Neural cell (in vitro differentiated cells): ENCODE measurements around the gene POP5. TPM values are rescaled to one million over a fixed set of nuclear protein-coding genes. Genes with fewer than 3 reads are reported as not detected.

Experiments
- H2AFZ ChIP-seq: fragments of 200-600, 300-800 bp; sonication (generic), shearing (Covaris generic); 2 replicates; pipeline ENCODE4 v1.6.0; 2014; ENCODE audit warnings: low read depth, mild to moderate bottlenecking, antibody characterized with exemption, low read length, moderate library complexity
- H3F3A ChIP-seq: fragments of 200-600 bp; shearing (Covaris generic); 2 replicates; pipeline ENCODE4 v1.6.1; 2016; ENCODE audit warnings: mild to moderate bottlenecking, moderate library complexity, mixed read lengths, antibody characterized with exemption, low read length; ENCODE audit not compliant: insufficient read depth, poor library complexity, severe bottlenecking
- H3K27ac ChIP-seq: fragments of 200-600, 300-800 bp; sonication (generic), shearing (Covaris generic); 2 replicates; pipeline ENCODE4 v1.5.1; 2014; ENCODE audit warnings: mild to moderate bottlenecking, low read length, moderate library complexity
- H3K27me3 ChIP-seq: fragments of 300-800, 200-600 bp; sonication (generic), shearing (Covaris generic); 2 replicates; pipeline ENCODE4 v1.6.0; 2014; ENCODE audit warnings: mild to moderate bottlenecking, low read depth, low read length, moderate library complexity; ENCODE audit not compliant: insufficient read depth
- H3K36me3 ChIP-seq: fragments of 300-800, 200-600 bp; sonication (generic), shearing (Covaris generic); 2 replicates; pipeline ENCODE4 v1.5.1; 2014; ENCODE audit warnings: mild to moderate bottlenecking, antibody characterized with exemption, low read length, moderate library complexity; ENCODE audit not compliant: insufficient read depth
- H3K4me2 ChIP-seq: fragments of 300-800, 200-600 bp; sonication (generic), shearing (Covaris generic); 2 replicates; pipeline ENCODE4 v1.6.0; 2014; ENCODE audit warnings: mild to moderate bottlenecking, low read length
- H3K4me3 ChIP-seq: fragments of 300-800, 200-600 bp; sonication (generic), shearing (Covaris generic); 2 replicates; pipeline ENCODE4 v1.5.1; 2014; ENCODE audit warnings: mild to moderate bottlenecking, low read length, moderate library complexity
- H3K79me2 ChIP-seq: fragments of 200-600 bp; shearing (Covaris generic); replicated peaks from 2 replicates; pipeline ENCODE4 v1.6.0; 2014; ENCODE audit warnings: mild to moderate bottlenecking, low read length, moderate library complexity; ENCODE audit not compliant: insufficient read depth
- H3K9ac ChIP-seq: fragments of 300-800, 200-600 bp; sonication (generic), shearing (Covaris generic); 2 replicates; pipeline ENCODE4 v1.6.1; 2016; ENCODE audit warnings: mild to moderate bottlenecking, low read length, mixed read lengths
- H3K9me2 ChIP-seq: fragments of 200-600 bp; shearing (Covaris generic); 2 replicates; pipeline ENCODE4 v1.6.1; 2016; ENCODE audit warnings: mild to moderate bottlenecking, low read length, mixed read lengths; ENCODE audit not compliant: insufficient read depth
- H3K9me3 ChIP-seq: fragments of 200-600, 300-800 bp; sonication (generic), shearing (Covaris generic); 2 replicates; pipeline ENCODE4 v1.6.1; 2016; ENCODE audit warnings: mild to moderate bottlenecking, mixed run types, low read length, moderate library complexity, mixed read lengths
- H4K20me1 ChIP-seq: fragments of 200-600 bp; shearing (Covaris generic); 2 replicates; pipeline ENCODE4 v1.6.1; 2016; ENCODE audit warnings: mild to moderate bottlenecking, mixed run types; ENCODE audit not compliant: insufficient read depth
- EP300 ChIP-seq: fragments of 450-650 bp; conservative IDR thresholded peaks from 2 replicates; pipeline ENCODE4 v1.6.1; 2014; ENCODE audit warnings: antibody characterized with exemption, mild to moderate bottlenecking, moderate library complexity; ENCODE audit not compliant: poor library complexity, severe bottlenecking
- EZH2 ChIP-seq: fragments of 200-600, 300-800 bp; shearing (Covaris generic), sonication (generic); IDR thresholded peaks from 2 replicates; pipeline ENCODE4 v1.6.1; 2014; ENCODE audit warnings: antibody characterized with exemption, low read length, borderline replicate concordance, mild to moderate bottlenecking; ENCODE audit not compliant: insufficient read depth, poor library complexity, severe bottlenecking
- MXI1 ChIP-seq: fragments of 450-650 bp; conservative IDR thresholded peaks from 2 replicates; pipeline ENCODE4 v1.6.1; 2014; ENCODE audit warnings: antibody characterized with exemption, mild to moderate bottlenecking; ENCODE audit not compliant: poor library complexity, severe bottlenecking
- POLR2AphosphoS5 ChIP-seq: IDR thresholded peaks from 2 replicates; pipeline ENCODE4 v1.6.1; 2012
- RAD21 ChIP-seq: fragments of 450-650 bp; conservative IDR thresholded peaks from 2 replicates; pipeline ENCODE4 v1.6.1; 2014; ENCODE audit warnings: antibody characterized with exemption, mild to moderate bottlenecking, moderate library complexity
- SMC3 ChIP-seq: fragments of 450-650 bp; conservative IDR thresholded peaks from 2 replicates; pipeline ENCODE4 v1.6.1; 2014; ENCODE audit warnings: antibody characterized with exemption, mild to moderate bottlenecking, moderate library complexity; ENCODE audit not compliant: poor library complexity
- TAF1 ChIP-seq: IDR thresholded peaks from 2 replicates; pipeline ENCODE4 v1.6.1; 2012; ENCODE audit warnings: low read depth
- polyA plus RNA-seq: library from polyadenylated mRNA; depleted of rRNA; stranded (reverse); fragments of >200 nt; gene quantifications from 2 replicates; pipeline ENCODE4 v1.2.3, GENCODE V29; 2014
- TF ChIP-seq, protein P1 (sequence below): fragments of 450-650 bp; IDR thresholded peaks from 2 replicates; pipeline ENCODE4 v1.5.1; 2014; ENCODE audit warnings: antibody characterized with exemption, mild to moderate bottlenecking, moderate library complexity; ENCODE audit not compliant: poor library complexity, severe bottlenecking
- TF ChIP-seq, protein P2 (sequence below): IDR thresholded peaks from 2 replicates; pipeline ENCODE4 v1.6.1; 2012; ENCODE audit warnings: borderline replicate concordance

POP5 gene
- polyA plus RNA-seq, 1 donor from 2014 or later: 153 TPM

DNA sequence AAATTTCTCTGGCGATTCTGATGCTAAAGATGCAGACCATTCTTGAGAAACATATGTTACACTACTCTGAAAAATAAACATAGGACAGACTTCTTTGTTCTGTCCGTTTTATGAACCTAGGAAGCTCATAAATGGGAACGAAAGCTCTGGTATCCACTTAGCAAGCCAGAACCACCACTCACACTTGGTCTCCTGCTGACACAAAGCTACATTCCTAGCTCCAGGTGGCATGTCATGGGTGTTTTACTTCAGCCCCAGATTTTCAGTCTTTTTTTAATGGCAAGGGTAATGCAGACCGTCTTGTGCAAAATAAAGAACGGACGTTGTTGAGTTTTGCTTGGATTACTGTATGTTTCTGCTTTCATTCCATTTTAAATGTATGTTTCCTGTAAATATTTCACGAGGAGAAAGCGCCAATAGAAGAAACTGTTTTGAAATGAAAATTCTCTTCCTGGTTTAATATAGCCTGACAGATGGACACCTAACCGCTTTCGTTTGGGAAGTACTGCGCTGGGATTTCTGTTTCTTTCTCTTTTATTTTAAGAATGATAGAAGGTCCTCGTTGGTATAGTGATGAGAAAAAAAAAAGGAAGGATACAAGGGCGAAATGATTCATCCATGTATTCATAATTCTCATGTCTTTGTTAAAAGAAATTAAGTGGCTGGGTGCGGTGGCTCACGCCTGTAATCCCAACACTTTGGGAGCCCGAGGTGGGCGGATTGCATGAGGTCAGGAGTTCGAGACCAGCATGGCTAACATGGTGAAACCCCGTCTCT lies 51.4 kb downstream of the POP5 start:
- Histone ChIP-seq H3K9me3 (no peaks in the 10 kb centered on the region), H3K79me2 (peaks cover 10% of the 10 kb centered on the region), H3F3A (no peaks in the 10 kb centered on the region), H3K9ac (peak overlapping the region; percentile 90), H4K20me1 (no peaks in the 10 kb centered on the region), H2AFZ (peak overlapping the region; percentile 98), H3K27ac (peak overlapping the region; percentile 90), H3K4me2 (peak overlapping the region; percentile 94), H3K9me2 (no peaks in the 10 kb centered on the region), H3K27me3 (no peaks in the 10 kb centered on the region), H3K4me3 (peak overlapping the region; percentile 92), H3K36me3 (no peaks in the 10 kb centered on the region)
- TF ChIP-seq POLR2AphosphoS5 (no peak), EZH2 (no peak)

DNA sequence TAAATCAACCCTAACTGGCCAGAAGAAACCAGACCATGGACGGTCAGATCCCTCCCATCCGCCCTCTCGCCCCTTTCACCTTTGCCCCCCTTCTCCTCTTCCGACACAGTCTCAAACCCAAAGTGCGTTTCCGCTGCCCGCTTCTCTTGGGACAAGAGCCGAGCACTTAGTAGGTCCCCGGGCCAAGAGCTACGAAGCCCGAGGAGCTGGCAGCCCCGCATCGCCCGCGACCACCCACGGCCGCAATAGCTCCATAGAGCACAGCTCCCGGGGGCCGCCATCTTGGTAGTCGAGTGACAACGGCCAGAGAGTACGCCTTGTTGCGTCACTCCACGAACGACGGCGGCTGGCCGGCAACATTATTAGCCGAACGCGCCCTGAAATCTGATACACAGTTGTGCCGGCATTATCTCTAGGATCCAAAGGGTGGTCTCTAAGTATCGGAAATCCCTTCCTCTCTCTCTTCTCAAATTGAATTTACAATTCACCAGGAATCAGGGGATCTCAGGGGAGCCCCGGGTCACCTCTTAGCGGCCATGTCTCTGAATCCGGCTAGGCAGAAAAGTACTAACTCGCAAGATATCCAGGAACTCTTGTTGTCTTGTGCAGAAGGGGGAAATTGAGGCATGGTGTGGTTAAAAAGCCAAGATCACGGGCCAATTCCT lies 52.2 kb downstream of the POP5 start, which contains the start of gene COQ5:
COQ5 (minus strand) TSS at position 298 of the 665 bp plus-strand sequence; CDS start at position 281, 17 bp downstream.
- no peaks in the 10 kb centered on the region for H4K20me1 ChIP-seq
- H3K9me3 ChIP-seq: no peaks in the 10 kb centered on the region
- TF ChIP-seq EZH2 (no peak), EP300 (peak; percentile 67), MXI1 (peak; percentile 62), TAF1 (peak; percentile 97), RAD21 (no peak), SMC3 (peak; percentile 33), POLR2AphosphoS5 (peak; percentile 92)
- TF ChIP-seq, protein P1, sequence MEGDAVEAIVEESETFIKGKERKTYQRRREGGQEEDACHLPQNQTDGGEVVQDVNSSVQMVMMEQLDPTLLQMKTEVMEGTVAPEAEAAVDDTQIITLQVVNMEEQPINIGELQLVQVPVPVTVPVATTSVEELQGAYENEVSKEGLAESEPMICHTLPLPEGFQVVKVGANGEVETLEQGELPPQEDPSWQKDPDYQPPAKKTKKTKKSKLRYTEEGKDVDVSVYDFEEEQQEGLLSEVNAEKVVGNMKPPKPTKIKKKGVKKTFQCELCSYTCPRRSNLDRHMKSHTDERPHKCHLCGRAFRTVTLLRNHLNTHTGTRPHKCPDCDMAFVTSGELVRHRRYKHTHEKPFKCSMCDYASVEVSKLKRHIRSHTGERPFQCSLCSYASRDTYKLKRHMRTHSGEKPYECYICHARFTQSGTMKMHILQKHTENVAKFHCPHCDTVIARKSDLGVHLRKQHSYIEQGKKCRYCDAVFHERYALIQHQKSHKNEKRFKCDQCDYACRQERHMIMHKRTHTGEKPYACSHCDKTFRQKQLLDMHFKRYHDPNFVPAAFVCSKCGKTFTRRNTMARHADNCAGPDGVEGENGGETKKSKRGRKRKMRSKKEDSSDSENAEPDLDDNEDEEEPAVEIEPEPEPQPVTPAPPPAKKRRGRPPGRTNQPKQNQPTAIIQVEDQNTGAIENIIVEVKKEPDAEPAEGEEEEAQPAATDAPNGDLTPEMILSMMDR: no peak
- TF ChIP-seq, protein P2, sequence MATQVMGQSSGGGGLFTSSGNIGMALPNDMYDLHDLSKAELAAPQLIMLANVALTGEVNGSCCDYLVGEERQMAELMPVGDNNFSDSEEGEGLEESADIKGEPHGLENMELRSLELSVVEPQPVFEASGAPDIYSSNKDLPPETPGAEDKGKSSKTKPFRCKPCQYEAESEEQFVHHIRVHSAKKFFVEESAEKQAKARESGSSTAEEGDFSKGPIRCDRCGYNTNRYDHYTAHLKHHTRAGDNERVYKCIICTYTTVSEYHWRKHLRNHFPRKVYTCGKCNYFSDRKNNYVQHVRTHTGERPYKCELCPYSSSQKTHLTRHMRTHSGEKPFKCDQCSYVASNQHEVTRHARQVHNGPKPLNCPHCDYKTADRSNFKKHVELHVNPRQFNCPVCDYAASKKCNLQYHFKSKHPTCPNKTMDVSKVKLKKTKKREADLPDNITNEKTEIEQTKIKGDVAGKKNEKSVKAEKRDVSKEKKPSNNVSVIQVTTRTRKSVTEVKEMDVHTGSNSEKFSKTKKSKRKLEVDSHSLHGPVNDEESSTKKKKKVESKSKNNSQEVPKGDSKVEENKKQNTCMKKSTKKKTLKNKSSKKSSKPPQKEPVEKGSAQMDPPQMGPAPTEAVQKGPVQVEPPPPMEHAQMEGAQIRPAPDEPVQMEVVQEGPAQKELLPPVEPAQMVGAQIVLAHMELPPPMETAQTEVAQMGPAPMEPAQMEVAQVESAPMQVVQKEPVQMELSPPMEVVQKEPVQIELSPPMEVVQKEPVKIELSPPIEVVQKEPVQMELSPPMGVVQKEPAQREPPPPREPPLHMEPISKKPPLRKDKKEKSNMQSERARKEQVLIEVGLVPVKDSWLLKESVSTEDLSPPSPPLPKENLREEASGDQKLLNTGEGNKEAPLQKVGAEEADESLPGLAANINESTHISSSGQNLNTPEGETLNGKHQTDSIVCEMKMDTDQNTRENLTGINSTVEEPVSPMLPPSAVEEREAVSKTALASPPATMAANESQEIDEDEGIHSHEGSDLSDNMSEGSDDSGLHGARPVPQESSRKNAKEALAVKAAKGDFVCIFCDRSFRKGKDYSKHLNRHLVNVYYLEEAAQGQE: peak; percentile 98
- peaks cover 4% of the 10 kb centered on the region for H3K79me2 ChIP-seq
- H3K4me3 ChIP-seq: peak within 1 kb of the TSS; percentile 92
- peak within 1 kb of the TSS; percentile 94 for H3K4me2 ChIP-seq
- H2AFZ ChIP-seq: peak within 1 kb of the TSS; percentile 98
- peak within 1 kb of the TSS; percentile 90 for H3K9ac ChIP-seq
- H3F3A ChIP-seq: no peaks in the 10 kb centered on the region
- H3K27ac ChIP-seq: peak within 1 kb of the TSS; percentile 90
- H3K36me3 ChIP-seq: no peaks in the 10 kb centered on the region
- no peaks in the 10 kb centered on the region for H3K27me3 ChIP-seq
- H3K9me2 ChIP-seq: no peaks in the 10 kb centered on the region

Other genes starting within 250 kb of the POP5 start
- gene MSI1, start 212.2 kb downstream of the POP5 start, polyA plus RNA-seq: 7.5 and 9.2 TPM in 2 replicates
- 1,801 and 2,017 TPM in 2 replicates for gene COX6A1, start 143.3 kb downstream of the POP5 start, polyA plus RNA-seq
- 40.7 and 45.1 TPM in 2 replicates for gene TRIAP1, start 135.0 kb downstream of the POP5 start, polyA plus RNA-seq
- 43.6 and 45.3 TPM in 2 replicates for gene GATC, start 135.0 kb downstream of the POP5 start, polyA plus RNA-seq
- gene SRSF9, start 111.7 kb downstream of the POP5 start, polyA plus RNA-seq: 263 and 289 TPM in 2 replicates
- 404 and 466 TPM in 2 replicates for gene DYNLL1, start 85.3 kb downstream of the POP5 start, polyA plus RNA-seq
- 91.6 and 98.6 TPM in 2 replicates for gene COQ5, start 52.2 kb downstream of the POP5 start, polyA plus RNA-seq
- 139 and 145 TPM in 2 replicates for gene RNF10, start 47.0 kb downstream of the POP5 start, polyA plus RNA-seq
- gene CABP1, start 59.2 kb upstream of the POP5 start, polyA plus RNA-seq: 0.44 and 0.71 TPM in 2 replicates
- 27.4 and 33.2 TPM in 2 replicates for gene MLEC, start 105.7 kb upstream of the POP5 start, polyA plus RNA-seq
- gene UNC119B, start 129.1 kb upstream of the POP5 start, polyA plus RNA-seq: 17.3 and 20.3 TPM in 2 replicates
- 3.6 and 5.2 TPM in 2 replicates for gene ACADS, start 144.4 kb upstream of the POP5 start, polyA plus RNA-seq